NCI-H187 treated with DMSO at 0.1 percent for 48 hours (cell line): Measurements from ENCODE around the gene IFI44L.

Source experiments
- DNase-seq: peaks from one replicate; lab custom pipeline; 2025; lab: John Stamatoyannopoulos, UW

The IFI44L gene

GRCh38 chr1:78641558-78641957 lies 21.3 kb downstream of the IFI44L start:
- DNase-seq = no peak

- no peak for DNase-seq
These were observed 25.5 kb downstream of the IFI44L start for GRCh38 chr1:78645723-78646122.

- DNase-seq = no peak
These were observed 27.0 kb downstream of the IFI44L start for GRCh38 chr1:78647238-78647637.

- no peak for DNase-seq
These were observed 29.4 kb downstream of the IFI44L start, which contains the start of gene IFI44 for GRCh38 chr1:78649628-78650027. Gene IFI44, plus strand, starts transcription at chr1:78649831. Its CDS starts 365 bp downstream, at chr1:78650196.

GRCh38 chr1:78650114-78650660 lies 29.9 kb downstream of the IFI44L start:
- DNase-seq = no peak

GRCh38 chr1:78651241-78651640 lies 31.0 kb downstream of the IFI44L start:
- DNase-seq = no peak

- no peak for DNase-seq
These were observed 31.8 kb downstream of the IFI44L start for GRCh38 chr1:78652019-78652560.

- no peak for DNase-seq
These were observed 38.7 kb downstream of the IFI44L start for GRCh38 chr1:78658901-78659300.

GRCh38 chr1:78663923-78664322 lies 43.7 kb downstream of the IFI44L start:
- DNase-seq = no peak

GRCh38 chr1:78664763-78665162 lies 44.5 kb downstream of the IFI44L start:
- DNase-seq = no peak

GRCh38 chr1:78665809-78666208 lies 45.6 kb downstream of the IFI44L start:
- no peak for DNase-seq

- no peak for DNase-seq
These were observed 47.7 kb downstream of the IFI44L start for GRCh38 chr1:78667939-78668338.

GRCh38 chr1:78668427-78668826 lies 48.2 kb downstream of the IFI44L start:
- DNase-seq = no peak

GRCh38 chr1:78672428-78672827 lies 52.2 kb downstream of the IFI44L start:
- DNase-seq = no peak

GRCh38 chr1:78673120-78673519 lies 52.9 kb downstream of the IFI44L start:
- no peak for DNase-seq

GRCh38 chr1:78676347-78676982 lies 56.2 kb downstream of the IFI44L start:
- DNase-seq = no peak

- DNase-seq = no peak
These were observed 56.7 kb downstream of the IFI44L start for GRCh38 chr1:78676993-78677392.

GRCh38 chr1:78677788-78678187 lies 57.5 kb downstream of the IFI44L start:
- no peak for DNase-seq

- no peak for DNase-seq
These were observed 58.1 kb downstream of the IFI44L start for GRCh38 chr1:78678324-78678723.

- no peak for DNase-seq
These were observed 61.0 kb downstream of the IFI44L start for GRCh38 chr1:78681265-78681664.

GRCh38 chr1:78682496-78682895 lies 62.2 kb downstream of the IFI44L start:
- no peak for DNase-seq

GRCh38 chr1:78683079-78683478 lies 62.8 kb downstream of the IFI44L start:
- no peak for DNase-seq

GRCh38 chr1:78687315-78687714 lies 67.1 kb downstream of the IFI44L start:
- no peak for DNase-seq

GRCh38 chr1:78687914-78688313 lies 67.7 kb downstream of the IFI44L start:
- no peak for DNase-seq
